Left renal pelvis (tissue), 4 donors: ENCODE data around the gene RPL31. TPM values are rescaled to one million over a fixed set of nuclear protein-coding genes. Genes with fewer than 3 reads are reported as not detected.

ENCODE experiments used
- DNase-seq, 4 donors: peaks; one replicate each; pipeline ENCODE4 v3.0.0-alpha.2; 2013; ENCODE audit warnings: low read depth in 4 of 4, low spot score in 3 of 4
- polyA plus RNA-seq, 4 donors: library from polyadenylated mRNA; unstranded; fragments of 120-200 nt; gene quantifications; one replicate each; pipeline ENCODE4 v1.2.1, GENCODE V29; 2013; ENCODE audit not compliant: insufficient read length in 4 of 4

The RPL31 gene
- polyA plus RNA-seq, 4 donors: 2,539 to 2,799 (median 2,697) TPM

GRCh38 chr2:100974712-100975520 lies 27.2 kb upstream of the RPL31 start:
- no peak for DNase-seq

- no peak for DNase-seq
These were observed 26.6 kb upstream of the RPL31 start for GRCh38 chr2:100975521-100975785.

GRCh38 chr2:100976061-100976460 lies 26.0 kb upstream of the RPL31 start:
- no peak for DNase-seq

GRCh38 chr2:100976645-100977391 lies 25.3 kb upstream of the RPL31 start:
- no peak for DNase-seq

GRCh38 chr2:100977511-100977910 lies 24.6 kb upstream of the RPL31 start:
- DNase-seq: no peak

GRCh38 chr2:100978582-100979191 lies 23.4 kb upstream of the RPL31 start:
- no peak for DNase-seq

- no peak for DNase-seq
These were observed 22.0 kb upstream of the RPL31 start for GRCh38 chr2:100980046-100980445.

GRCh38 chr2:100981011-100981410 lies 21.1 kb upstream of the RPL31 start:
- DNase-seq: no peak

- no peak for DNase-seq
These were observed 19.6 kb upstream of the RPL31 start for GRCh38 chr2:100982431-100982861.

GRCh38 chr2:100983201-100983600 lies 18.9 kb upstream of the RPL31 start:
- no peak for DNase-seq

- DNase-seq: no peak
These were observed 18.3 kb upstream of the RPL31 start for GRCh38 chr2:100983684-100984310.

GRCh38 chr2:100984892-100985307 lies 17.2 kb upstream of the RPL31 start:
- no peak for DNase-seq

- DNase-seq: no peak
These were observed 15.9 kb upstream of the RPL31 start for GRCh38 chr2:100986157-100986556.

- DNase-seq: no peak
These were observed 14.6 kb upstream of the RPL31 start for GRCh38 chr2:100987536-100987935.

GRCh38 chr2:100987974-100988373 lies 14.1 kb upstream of the RPL31 start:
- no peak for DNase-seq

- no peak for DNase-seq
These were observed 13.3 kb upstream of the RPL31 start for GRCh38 chr2:100988630-100989417.

- no peak for DNase-seq
These were observed 12.4 kb upstream of the RPL31 start for GRCh38 chr2:100989666-100990065.

- no peak for DNase-seq
These were observed 11.9 kb upstream of the RPL31 start for GRCh38 chr2:100990166-100990565.

- no peak for DNase-seq
These were observed 11.3 kb upstream of the RPL31 start for GRCh38 chr2:100990650-100991403.

GRCh38 chr2:100991404-100991773 lies 10.7 kb upstream of the RPL31 start:
- no peak for DNase-seq
